Measurements from ENCODE around the gene MKRN1.
"Not testable (repeated sequence)": the region's sequence is repeated elsewhere in the genome, so short reads cannot be mapped to it uniquely, and the experiment has no call there.

MKRN1 gene

GRCh38 chr7:140497807-140498206 lies 18.5 kb upstream of the MKRN1 start:
- H3K36me3 Mint-ChIP-seq, CTCF ChIA-PET, H3K4me3 Mint-ChIP-seq: not testable (repeated sequence)

DNA sequence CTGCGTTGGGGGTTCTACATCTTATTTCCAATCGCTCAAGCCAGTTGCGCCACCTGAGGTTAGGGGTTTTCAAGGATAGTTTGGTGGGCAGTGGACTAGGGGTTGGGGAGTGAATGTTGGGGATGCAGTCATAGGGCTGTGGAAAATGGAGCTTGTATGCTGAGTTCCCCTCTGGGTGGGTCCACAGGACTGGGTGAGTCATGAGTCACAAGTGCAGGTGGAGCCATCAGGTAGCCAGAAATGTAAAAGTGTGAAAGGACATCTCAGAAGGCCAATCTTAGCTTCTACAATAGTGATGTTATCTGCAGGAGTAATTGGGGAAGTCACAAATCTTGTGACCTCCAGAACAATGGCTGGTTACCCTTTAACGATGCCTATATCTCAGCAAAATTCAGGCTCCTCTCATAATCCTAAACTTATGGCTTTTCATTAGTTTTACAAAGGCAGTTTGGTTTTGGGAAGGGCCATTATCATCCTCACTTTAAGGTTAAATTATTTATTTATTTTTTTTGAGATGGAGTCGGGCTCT lies 18.0 kb upstream of the MKRN1 start:
- Mint-ChIP-seq H3K9me3 (no peaks in the 10 kb centered on the region), H3K27ac (no peak overlapping the region), H3K27me3 (peaks cover 10% of the 10 kb centered on the region), H3K4me1 (no peaks in the 10 kb centered on the region), H3K4me3 (no peak overlapping the region), H3K36me3 (no peaks in the 10 kb centered on the region)
- CTCF ChIA-PET: no interaction called here
- no peak for DNase-seq

More at GRCh38 chr7:140497807-140498206, 18.5 kb upstream of the MKRN1 start:
- not testable (repeated sequence) for H3K27ac Mint-ChIP-seq, H3K9me3 Mint-ChIP-seq, H3K27me3 Mint-ChIP-seq, DNase-seq, H3K4me1 Mint-ChIP-seq

DNA sequence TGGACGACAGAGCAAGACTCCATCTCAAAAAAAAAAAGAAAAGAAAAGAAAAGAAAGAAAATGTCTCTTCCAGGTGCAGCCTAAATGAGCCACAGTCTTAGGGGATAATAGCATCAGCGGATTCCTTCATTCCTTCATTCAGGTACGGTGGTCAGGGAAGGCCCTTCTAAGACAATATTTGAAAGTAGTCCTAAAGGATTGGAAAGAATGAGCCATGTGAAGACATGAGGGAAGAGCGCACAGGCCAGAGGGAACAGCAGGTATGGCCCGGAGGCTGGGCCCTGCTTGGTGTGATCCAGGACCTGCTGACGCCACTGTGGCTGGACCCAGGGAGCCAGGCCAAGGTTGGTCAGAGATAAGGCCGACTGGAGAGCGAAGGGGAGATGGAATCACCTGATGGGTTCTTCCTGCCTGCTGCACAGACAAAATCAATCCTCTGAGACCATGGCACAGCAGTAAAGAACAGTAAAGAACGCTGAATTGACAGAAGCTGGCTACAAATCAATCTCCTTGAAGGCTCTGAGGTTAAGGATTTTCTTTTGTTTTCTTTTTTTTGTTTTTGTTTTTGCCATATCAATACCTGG lies 16.3 kb upstream of the MKRN1 start:
- H3K9me3 Mint-ChIP-seq: no peaks in the 10 kb centered on the region
- no peak for DNase-seq
- peaks cover 22% of the 10 kb centered on the region for H3K27me3 Mint-ChIP-seq
- no peaks in the 10 kb centered on the region for H3K4me1 Mint-ChIP-seq
- no peak overlapping the region for H3K4me3 Mint-ChIP-seq
- CTCF ChIA-PET: interaction anchor here (0.7 to 1.1 kb wide), 2 partner anchors 16 to 544 kb away, joined by 4 read pairs; no protein-coding TSS in a partner anchor
- no peak overlapping the region for H3K27ac Mint-ChIP-seq
- H3K36me3 Mint-ChIP-seq: no peaks in the 10 kb centered on the region

DNA sequence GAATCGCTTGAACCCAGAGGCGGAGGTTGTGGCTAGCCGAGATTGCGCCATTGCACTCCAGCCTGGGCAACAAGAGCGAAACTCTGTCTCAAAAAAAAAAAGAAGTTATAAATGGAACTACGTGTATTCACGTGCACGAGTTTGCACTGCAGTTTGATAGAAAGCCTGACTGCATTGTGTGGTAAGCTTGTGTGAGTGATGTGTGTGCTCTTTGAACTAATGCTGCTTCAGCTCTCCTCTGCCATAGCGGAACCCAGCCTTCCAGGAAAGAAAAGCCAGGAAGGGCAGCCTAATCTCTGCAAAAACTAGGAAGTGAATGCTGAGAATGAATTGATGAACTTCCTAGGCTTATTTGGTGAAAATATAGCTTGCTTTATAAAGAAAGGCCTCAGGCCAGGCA lies 15.6 kb upstream of the MKRN1 start:
- CTCF ChIA-PET: interaction anchor here (0.7 to 3.0 kb wide), 5 partner anchors 17 to 544 kb away, joined by 3 to 32 read pairs (median 4); no protein-coding TSS in a partner anchor
- Mint-ChIP-seq H3K9me3 (no peaks in the 10 kb centered on the region), H3K4me1 (no peaks in the 10 kb centered on the region), H3K36me3 (no peaks in the 10 kb centered on the region), H3K27me3 (peaks cover 22% of the 10 kb centered on the region), H3K27ac (no peak overlapping the region), H3K4me3 (no peak overlapping the region)
- no peak for DNase-seq

- no peaks in the 10 kb centered on the region for H3K36me3 Mint-ChIP-seq
- CTCF ChIA-PET: interaction anchor here (0.5 to 4.4 kb wide), 4 partner anchors 11 to 427 kb away, joined by 3 to 17 read pairs (median 4); no protein-coding TSS in a partner anchor
- no peak for DNase-seq
- no peak overlapping the region for H3K27ac Mint-ChIP-seq
- H3K9me3 Mint-ChIP-seq: no peaks in the 10 kb centered on the region
- H3K4me1 Mint-ChIP-seq: peaks cover 13% of the 10 kb centered on the region
- peaks cover 39% of the 10 kb centered on the region for H3K27me3 Mint-ChIP-seq
- H3K4me3 Mint-ChIP-seq: no peak overlapping the region
Measured at GRCh38 chr7:140489026-140489359, 9.7 kb upstream of the MKRN1 start.

GRCh38 chr7:140485500-140486265 lies 6.4 kb upstream of the MKRN1 start:
- H3K27ac Mint-ChIP-seq: no peak overlapping the region
- H3K27me3 Mint-ChIP-seq: peaks cover 33% of the 10 kb centered on the region
- H3K9me3 Mint-ChIP-seq: no peaks in the 10 kb centered on the region
- H3K4me3 Mint-ChIP-seq: no peak overlapping the region
- CTCF ChIA-PET: no interaction called here
- H3K36me3 Mint-ChIP-seq: no peaks in the 10 kb centered on the region
- DNase-seq: no peak
- H3K4me1 Mint-ChIP-seq: peaks cover 13% of the 10 kb centered on the region

GRCh38 chr7:140484951-140485499 lies 5.7 kb upstream of the MKRN1 start:
- no peaks in the 10 kb centered on the region for H3K9me3 Mint-ChIP-seq
- no peak overlapping the region for H3K4me3 Mint-ChIP-seq
- DNase-seq: no peak
- H3K36me3 Mint-ChIP-seq: no peaks in the 10 kb centered on the region
- H3K4me1 Mint-ChIP-seq: peaks cover 13% of the 10 kb centered on the region
- peaks cover 33% of the 10 kb centered on the region for H3K27me3 Mint-ChIP-seq
- H3K27ac Mint-ChIP-seq: no peak overlapping the region
- CTCF ChIA-PET: no interaction called here

DNA sequence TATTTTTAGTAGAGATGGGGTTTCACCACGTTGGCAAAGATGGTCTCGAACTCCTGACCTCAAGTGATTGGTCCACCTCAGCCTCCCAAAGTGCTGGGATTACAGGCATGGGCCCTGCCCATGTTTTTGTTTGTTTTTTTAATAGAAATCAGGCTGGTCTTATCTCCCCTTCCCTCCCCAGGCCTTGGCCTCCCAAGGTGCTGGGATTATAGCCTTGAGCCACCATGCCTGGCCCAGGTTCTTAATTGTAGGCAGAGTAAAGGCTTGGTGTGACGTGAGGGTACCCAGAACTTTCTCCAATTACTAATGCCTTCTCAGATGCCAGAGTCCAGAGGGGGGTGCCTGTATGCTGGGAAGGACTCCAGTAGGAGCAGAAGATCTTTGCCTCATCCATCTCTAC lies 5.2 kb upstream of the MKRN1 start:
- Mint-ChIP-seq H3K4me1 (peaks cover 17% of the 10 kb centered on the region), H3K9me3 (no peaks in the 10 kb centered on the region), H3K27me3 (peaks cover 34% of the 10 kb centered on the region), H3K27ac (no peak overlapping the region), H3K4me3 (no peak overlapping the region), H3K36me3 (no peaks in the 10 kb centered on the region)
- no peak for DNase-seq
- CTCF ChIA-PET: no interaction called here

DNA sequence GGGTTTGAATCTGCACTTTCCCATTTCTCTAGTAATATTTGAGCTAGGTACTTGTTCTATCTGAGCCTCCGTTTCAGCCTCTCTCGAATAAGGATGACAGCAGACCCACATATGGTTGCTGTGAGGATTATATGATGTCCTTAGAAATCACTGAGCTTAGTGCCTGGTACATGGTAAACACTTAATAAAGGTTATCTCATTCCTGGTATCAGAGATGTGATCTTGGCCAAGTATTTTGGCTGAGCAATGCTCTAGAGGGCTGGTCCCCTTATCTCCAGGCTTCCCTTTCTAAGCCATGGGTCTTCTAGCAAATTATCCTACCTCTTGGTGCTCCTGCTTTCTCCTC lies 407 bp upstream of the MKRN1 start:
- CTCF ChIA-PET: no interaction called here
- peaks cover 38% of the 10 kb centered on the region for H3K4me1 Mint-ChIP-seq

GRCh38 chr7:140478246-140479061 lies 851 bp downstream of the MKRN1 start:
- H3K27ac Mint-ChIP-seq: peak overlapping the region; percentile 93
- no peaks in the 10 kb centered on the region for H3K9me3 Mint-ChIP-seq
- H3K27me3 Mint-ChIP-seq: peaks cover 8% of the 10 kb centered on the region
- H3K4me1 Mint-ChIP-seq: peaks cover 38% of the 10 kb centered on the region
- CTCF ChIA-PET: interaction anchor here (0.8 to 4.6 kb wide), 6 partner anchors 10 to 196 kb away, joined by 3 to 32 read pairs (median 3); no protein-coding TSS in a partner anchor
- peak overlapping the region; percentile 87 for H3K4me3 Mint-ChIP-seq
- DNase-seq: peak; percentile 64
- H3K36me3 Mint-ChIP-seq: peaks cover 5% of the 10 kb centered on the region

More for the DNA sequence above, 407 bp upstream of the MKRN1 start:
- peak overlapping the region; percentile 99 for H3K27ac Mint-ChIP-seq
- H3K36me3 Mint-ChIP-seq: peaks cover 5% of the 10 kb centered on the region
- no peaks in the 10 kb centered on the region for H3K9me3 Mint-ChIP-seq
- peaks cover 19% of the 10 kb centered on the region for H3K27me3 Mint-ChIP-seq
- DNase-seq: no peak
- H3K4me3 Mint-ChIP-seq: peak overlapping the region; percentile 100

DNA sequence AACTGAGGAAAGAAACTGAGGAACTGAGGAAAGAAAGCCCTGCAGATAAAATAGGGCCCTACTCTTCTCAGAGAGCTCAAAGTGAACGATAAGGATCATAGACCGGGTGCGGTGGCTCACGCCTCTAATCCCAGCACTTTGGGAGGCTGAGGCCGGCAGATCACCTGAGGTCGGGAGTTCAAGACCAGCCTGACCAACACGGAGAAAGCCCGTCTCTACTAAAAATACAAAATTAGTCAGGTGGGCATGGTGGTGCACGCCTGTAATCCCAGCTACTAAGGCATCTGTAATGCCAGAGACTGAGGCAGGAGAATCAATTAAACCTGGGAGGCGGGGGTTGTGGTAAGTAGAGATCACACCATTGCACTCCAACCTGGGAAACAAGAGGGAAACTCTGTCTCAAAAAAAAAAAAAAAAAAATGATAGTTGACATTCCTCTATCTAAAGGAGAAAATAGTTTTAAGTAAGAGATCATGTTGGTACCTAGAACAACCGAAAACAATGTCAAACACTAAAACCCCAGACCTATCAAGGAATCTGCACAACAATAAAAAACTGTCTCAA lies 2.5 kb downstream of the MKRN1 start:
- Mint-ChIP-seq H3K27me3 (peaks cover 6% of the 10 kb centered on the region), H3K4me3 (peak overlapping the region; percentile 87), H3K27ac (peak overlapping the region; percentile 93), H3K4me1 (peaks cover 38% of the 10 kb centered on the region), H3K9me3 (no peaks in the 10 kb centered on the region), H3K36me3 (peaks cover 6% of the 10 kb centered on the region)
- CTCF ChIA-PET: interaction anchor here (0.6 to 4.6 kb wide), 10 partner anchors 13 to 198 kb away, joined by 3 to 32 read pairs (median 3); no protein-coding TSS in a partner anchor
- DNase-seq: no peak

- H3K27ac Mint-ChIP-seq: peak overlapping the region; percentile 93
- peaks cover 38% of the 10 kb centered on the region for H3K4me1 Mint-ChIP-seq
- peaks cover 10% of the 10 kb centered on the region for H3K36me3 Mint-ChIP-seq
- H3K9me3 Mint-ChIP-seq: no peaks in the 10 kb centered on the region
- H3K27me3 Mint-ChIP-seq: peaks cover 6% of the 10 kb centered on the region
- peak; percentile 66 for DNase-seq
- CTCF ChIA-PET: interaction anchor here (0.6 to 4.6 kb wide), 8 partner anchors 9 to 335 kb away, joined by 3 to 32 read pairs (median 4); no protein-coding TSS in a partner anchor
- H3K4me3 Mint-ChIP-seq: peak overlapping the region; percentile 87
Measured at GRCh38 chr7:140475747-140476333, 3.5 kb downstream of the MKRN1 start.

DNA sequence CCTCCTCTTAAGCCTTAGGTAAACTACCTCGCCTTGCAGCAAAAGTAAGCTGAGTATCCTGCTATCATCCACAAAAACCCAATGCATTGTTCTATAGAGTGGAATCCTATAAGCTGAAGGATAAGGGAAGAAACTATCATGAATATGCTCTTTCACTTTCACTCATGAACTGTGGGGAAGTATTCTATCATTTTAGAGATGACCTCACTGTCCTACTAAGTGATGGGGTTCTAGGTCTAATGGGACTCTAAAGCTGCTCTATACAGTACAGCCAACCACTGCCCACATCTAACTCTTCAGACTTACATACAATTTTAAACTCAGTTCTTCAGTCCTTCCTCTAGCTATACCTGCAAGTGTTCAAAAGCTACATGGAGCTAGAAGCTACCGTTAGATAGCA lies 16.2 kb downstream of the MKRN1 start:
- H3K27ac Mint-ChIP-seq: no peak overlapping the region
- CTCF ChIA-PET: interaction anchor here (0.8 to 1.5 kb wide), 4 partner anchors 14 to 55 kb away, joined by 3 to 4 read pairs (median 3); no protein-coding TSS in a partner anchor
- DNase-seq: no peak
- H3K4me3 Mint-ChIP-seq: no peak overlapping the region
- H3K36me3 Mint-ChIP-seq: peaks cover 47% of the 10 kb centered on the region
- H3K9me3 Mint-ChIP-seq: no peaks in the 10 kb centered on the region
- peaks cover 6% of the 10 kb centered on the region for H3K4me1 Mint-ChIP-seq
- H3K27me3 Mint-ChIP-seq: no peaks in the 10 kb centered on the region

Measured in activated naive CD4-positive, alpha-beta T cell treated with anti-CD3 and anti-CD28 coated beads, Interleukin-2, amount 10 ng/mL, durations not matched to agents 7 days and 5 days (primary cell).